Naive thymus-derived CD4-positive, alpha-beta T cell (primary cell): ENCODE results near the gene AGPAT4. TPM values are rescaled to one million over a fixed set of nuclear protein-coding genes. Genes with fewer than 3 reads are reported as not detected.

Source experiments
- ATAC-seq: fragments of 150-1000 bp; cut with Tn5 transposase; 2 replicates; pipeline ENCODE4 v1.10.0; 2021; ENCODE audit warnings: mild to moderate bottlenecking, moderate library complexity
- CTCF ChIA-PET: fragments of 350-600 bp; sonication (Branson Sonifier 250); formaldehyde crosslinking; loops from one replicate; lab custom pipeline; 2021; ENCODE audit warnings: antibody characterized with exemption; lab: Charles Lee
- POLR2A ChIA-PET: fragments of 350-600 bp; sonication (Branson Sonifier 250); formaldehyde crosslinking; loops from one replicate; lab custom pipeline; 2021; ENCODE audit warnings: antibody characterized with exemption, inconsistent platforms; lab: Charles Lee
- DNase-seq, 9 donors: peaks; one replicate each; pipeline versions ENCODE4 v3.0.0 to v3.0.0-alpha.2; 2020 to 2022; ENCODE audit warnings: mixed read lengths in 1 of 9
- H3K27ac ChIP-seq: one replicate; pipeline ENCODE4 v1.7.0; 2013; ENCODE audit warnings: mild to moderate bottlenecking, low read depth, low read length, moderate library complexity
- H3K27me3 ChIP-seq, 2 donors: one replicate each; pipeline ENCODE4 v1.7.0; 2013; ENCODE audit warnings: low read length in 2 of 2, mild to moderate bottlenecking in 2 of 2, moderate library complexity in 2 of 2; ENCODE audit not compliant: control insufficient read depth in 2 of 2, insufficient read depth in 2 of 2
- H3K36me3 ChIP-seq, 3 experiments: 1 replicate in 2 of 3; 2 replicates in 1 of 3; pipeline ENCODE4 v1.7.0; 2013; ENCODE audit warnings: low read length in 3 of 3, mild to moderate bottlenecking in 3 of 3, moderate library complexity in 1 of 3; ENCODE audit not compliant: insufficient read depth in 3 of 3, control insufficient read depth in 2 of 3
- H3K4me1 ChIP-seq, 2 donors: one replicate each; pipeline ENCODE4 v1.7.0; 2013; ENCODE audit warnings: low read length in 2 of 2, mild to moderate bottlenecking in 2 of 2, moderate library complexity in 1 of 2; ENCODE audit not compliant: control insufficient read depth in 2 of 2, insufficient read depth in 2 of 2
- H3K4me3 ChIP-seq: 2 replicates; pipeline ENCODE4 v1.7.0; 2013; ENCODE audit warnings: mild to moderate bottlenecking, low read length
- H3K9me3 ChIP-seq, 3 experiments: 1 replicate in 2 of 3; 2 replicates in 1 of 3; pipeline ENCODE4 v1.7.0; 2013; ENCODE audit warnings: low read length in 3 of 3; ENCODE audit not compliant: control insufficient read depth in 2 of 3
- H3K27ac Mint-ChIP-seq, 9 donors: one replicate each; pipeline ENCODE4 v1.8.0; 2020 to 2022; ENCODE audit warnings: mixed read lengths in 9 of 9, mild to moderate bottlenecking in 8 of 9, moderate library complexity in 5 of 9, inconsistent platforms in 2 of 9
- H3K27me3 Mint-ChIP-seq, 5 donors: one replicate each; pipeline ENCODE4 v1.8.0; 2021 to 2022; ENCODE audit warnings: mixed read lengths in 5 of 5, mild to moderate bottlenecking in 1 of 5
- H3K36me3 Mint-ChIP-seq, 5 donors: one replicate each; pipeline ENCODE4 v1.8.0; 2020 to 2022; ENCODE audit warnings: mixed read lengths in 5 of 5, mild to moderate bottlenecking in 3 of 5, inconsistent platforms in 1 of 5
- H3K4me1 Mint-ChIP-seq, 7 donors: one replicate each; pipeline ENCODE4 v1.8.0; 2020 to 2022; ENCODE audit warnings: mixed read lengths in 7 of 7, mild to moderate bottlenecking in 3 of 7, inconsistent platforms in 1 of 7
- H3K4me3 Mint-ChIP-seq, 10 donors: one replicate each; pipeline ENCODE4 v1.8.0; 2020 to 2022; ENCODE audit warnings: mild to moderate bottlenecking in 10 of 10, mixed read lengths in 10 of 10, moderate library complexity in 6 of 10, inconsistent platforms in 2 of 10
- H3K9me3 Mint-ChIP-seq, 11 donors: one replicate each; pipeline ENCODE4 v1.8.0; 2020 to 2022; ENCODE audit warnings: mixed read lengths in 11 of 11, mild to moderate bottlenecking in 4 of 11, inconsistent platforms in 1 of 11, moderate library complexity in 1 of 11
- intact Hi-C, 2 donors: fragments of 100-400 bp; cut with micrococcal nuclease; formaldehyde crosslinking; loops; one replicate each; pipeline ENCODE4 v1.15.1; 2023
- polyA plus RNA-seq, 2 donors: library from polyadenylated mRNA; unstranded; fragments of 300-500 nt; fragmentation: Illumina TruSeq; gene quantifications; one replicate each; pipeline ENCODE4 v1.2.3, GENCODE V29; 2021
- total RNA-seq, 6 experiments: library from RNA in 5 of 6; stranded (reverse) in 5 of 6; gene quantifications; 1 replicate in 5 of 6; 2 replicates in 1 of 6; pipeline ENCODE4 v1.2.3 and lab custom pipeline; 2021 to 2026

The AGPAT4 gene
- total and polyA plus RNA-seq, 7 experiments from 2014 or later, result 1.1 to 16.2 (median 2.4) TPM

- no peak for ATAC-seq
- no peak for DNase-seq
- H3K9me3 Mint-ChIP-seq, result no peaks in the 10 kb centered on the region
These were observed 133.9 kb downstream of the AGPAT4 start for GRCh38 chr6:161139766-161140553.

GRCh38 chr6:161139304-161139765, 134.5 kb downstream of the AGPAT4 start:
- H3K27me3 Mint-ChIP-seq, result no peaks in the 10 kb centered on the region
- no peak overlapping the region for H3K4me3 ChIP-seq
- ATAC-seq (no peak), DNase-seq (no peak)
- intact Hi-C loops, result no loop called here
- no peaks in the 10 kb centered on the region for H3K36me3 ChIP-seq
- no peaks in the 10 kb centered on the region for H3K4me1 ChIP-seq
- CTCF ChIA-PET, result no interaction called here
- no peak overlapping the region for H3K27ac ChIP-seq
- H3K36me3 Mint-ChIP-seq, result peaks cover 0 to 26% (median 4%) of the 10 kb centered on the region in 5 donors
- no peaks in the 10 kb centered on the region for H3K9me3 ChIP-seq
- no peaks in the 10 kb centered on the region for H3K27me3 ChIP-seq
- peaks cover 0 to 1% (median 0%) of the 10 kb centered on the region in 7 donors for H3K4me1 Mint-ChIP-seq
- no peaks in the 10 kb centered on the region for H3K9me3 Mint-ChIP-seq
- no peak overlapping the region for H3K4me3 Mint-ChIP-seq
- no peak overlapping the region for H3K27ac Mint-ChIP-seq
- POLR2A ChIA-PET, result no interaction called here

More at GRCh38 chr6:161139766-161140553, 133.9 kb downstream of the AGPAT4 start:
- no peak overlapping the region for H3K4me3 ChIP-seq
- H3K27me3 Mint-ChIP-seq, result no peaks in the 10 kb centered on the region
- no peaks in the 10 kb centered on the region for H3K36me3 ChIP-seq
- H3K27ac ChIP-seq, result no peak overlapping the region
- intact Hi-C loops, result no loop called here
- no peak overlapping the region for H3K4me3 Mint-ChIP-seq
- POLR2A ChIA-PET, result no interaction called here
- no peaks in the 10 kb centered on the region for H3K4me1 ChIP-seq
- no peak overlapping the region for H3K27ac Mint-ChIP-seq
- H3K9me3 ChIP-seq, result no peaks in the 10 kb centered on the region
- H3K36me3 Mint-ChIP-seq, result peaks cover 0 to 26% (median 3%) of the 10 kb centered on the region in 5 donors
- peaks cover 0 to 1% (median 0%) of the 10 kb centered on the region in 7 donors for H3K4me1 Mint-ChIP-seq
- no peaks in the 10 kb centered on the region for H3K27me3 ChIP-seq
- CTCF ChIA-PET, result no interaction called here

- POLR2A ChIA-PET, result no interaction called here
- CTCF ChIA-PET, result no interaction called here
- no peak overlapping the region for H3K27ac Mint-ChIP-seq
These were observed 135.1 kb downstream of the AGPAT4 start for GRCh38 chr6:161138543-161139303.

GRCh38 chr6:161137839-161138542, 135.9 kb downstream of the AGPAT4 start:
- Histone ChIP-seq H3K4me1 (no peaks in the 10 kb centered on the region), H3K4me3 (no peak overlapping the region), H3K9me3 (no peaks in the 10 kb centered on the region), H3K36me3 (no peaks in the 10 kb centered on the region), H3K27ac (no peak overlapping the region), H3K27me3 (no peaks in the 10 kb centered on the region)
- ChIA-PET CTCF (no interaction called here), POLR2A (no interaction called here)
- no peaks in the 10 kb centered on the region for H3K9me3 Mint-ChIP-seq
- no peak overlapping the region for H3K27ac Mint-ChIP-seq
- no peak overlapping the region for H3K4me3 Mint-ChIP-seq
- no peak for ATAC-seq
- no peak for DNase-seq
- intact Hi-C loops, result no loop called here
- peaks cover 0 to 26% (median 4%) of the 10 kb centered on the region in 5 donors for H3K36me3 Mint-ChIP-seq
- H3K4me1 Mint-ChIP-seq, result peaks cover 0 to 1% (median 0%) of the 10 kb centered on the region in 7 donors
- no peaks in the 10 kb centered on the region for H3K27me3 Mint-ChIP-seq

More at GRCh38 chr6:161138543-161139303, 135.1 kb downstream of the AGPAT4 start:
- no peaks in the 10 kb centered on the region for H3K9me3 ChIP-seq
- H3K4me1 Mint-ChIP-seq, result peaks cover 0 to 1% (median 0%) of the 10 kb centered on the region in 7 donors
- H3K4me3 Mint-ChIP-seq, result no peak overlapping the region
- H3K4me1 ChIP-seq, result no peaks in the 10 kb centered on the region
- no peak overlapping the region for H3K4me3 ChIP-seq
- peaks cover 0 to 25% (median 4%) of the 10 kb centered on the region in 5 donors for H3K36me3 Mint-ChIP-seq
- no peaks in the 10 kb centered on the region for H3K36me3 ChIP-seq
- no peaks in the 10 kb centered on the region for H3K27me3 Mint-ChIP-seq
- intact Hi-C loops, result no loop called here
- ATAC-seq (no peak), DNase-seq (no peak)
- no peak overlapping the region for H3K27ac ChIP-seq
- H3K27me3 ChIP-seq, result no peaks in the 10 kb centered on the region
- no peaks in the 10 kb centered on the region for H3K9me3 Mint-ChIP-seq

GRCh38 chr6:161137320-161137719, 136.5 kb downstream of the AGPAT4 start:
- Mint-ChIP-seq H3K4me1 (peaks cover 0 to 1% (median 0%) of the 10 kb centered on the region in 7 donors), H3K27me3 (no peaks in the 10 kb centered on the region), H3K27ac (peak overlapping the region in 1 of 9 donors; percentile 53), H3K9me3 (no peaks in the 10 kb centered on the region), H3K4me3 (no peak overlapping the region), H3K36me3 (peaks cover 0 to 26% (median 3%) of the 10 kb centered on the region in 5 donors)
- DNase-seq, result no peak
- Histone ChIP-seq H3K36me3 (no peaks in the 10 kb centered on the region), H3K27me3 (no peaks in the 10 kb centered on the region), H3K27ac (no peak overlapping the region), H3K9me3 (no peaks in the 10 kb centered on the region), H3K4me3 (no peak overlapping the region), H3K4me1 (no peaks in the 10 kb centered on the region)
- ChIA-PET CTCF (no interaction called here), POLR2A (no interaction called here)
- no peak for ATAC-seq
- intact Hi-C loops, result no loop called here

GRCh38 chr6:161136655-161137054, 137.2 kb downstream of the AGPAT4 start:
- H3K36me3 Mint-ChIP-seq, result peaks cover 0 to 22% (median 0%) of the 10 kb centered on the region in 5 donors
- ATAC-seq (no peak), DNase-seq (no peak)
- Histone ChIP-seq H3K9me3 (no peaks in the 10 kb centered on the region), H3K27me3 (no peaks in the 10 kb centered on the region), H3K36me3 (no peaks in the 10 kb centered on the region), H3K4me3 (no peak overlapping the region), H3K27ac (no peak overlapping the region), H3K4me1 (no peaks in the 10 kb centered on the region)
- CTCF ChIA-PET, result no interaction called here
- intact Hi-C loops, result no loop called here
- peak overlapping the region in 1 of 9 donors; percentile 25 for H3K27ac Mint-ChIP-seq
- peak overlapping the region in 1 of 10 donors; percentile 10 for H3K4me3 Mint-ChIP-seq
- POLR2A ChIA-PET, result no interaction called here
- peaks cover 0 to 1% (median 0%) of the 10 kb centered on the region in 7 donors for H3K4me1 Mint-ChIP-seq
- no peaks in the 10 kb centered on the region for H3K9me3 Mint-ChIP-seq
- no peaks in the 10 kb centered on the region for H3K27me3 Mint-ChIP-seq
